Erythroblast (primary cell): ENCODE data around the gene ATP1A4.
"Not testable (repeated sequence)": the region's sequence is repeated elsewhere in the genome, so short reads cannot be mapped to it uniquely, and the experiment has no call there.

ENCODE experiments used
- DNase-seq, 2 experiments: peaks; one replicate each; lab custom pipeline; 2025; lab: John Stamatoyannopoulos, UW
- GATA1 ChIP-seq: IDR thresholded peaks from 2 replicates; pipeline ENCODE4 v1.6.1; 2011; ENCODE audit warnings: low read depth, mild to moderate bottlenecking, control low read depth, low read length, moderate library complexity
- POLR2A ChIP-seq: IDR thresholded peaks from 2 replicates; pipeline ENCODE4 v1.6.1; 2011; ENCODE audit warnings: mild to moderate bottlenecking, low read length

Gene ATP1A4

DNA sequence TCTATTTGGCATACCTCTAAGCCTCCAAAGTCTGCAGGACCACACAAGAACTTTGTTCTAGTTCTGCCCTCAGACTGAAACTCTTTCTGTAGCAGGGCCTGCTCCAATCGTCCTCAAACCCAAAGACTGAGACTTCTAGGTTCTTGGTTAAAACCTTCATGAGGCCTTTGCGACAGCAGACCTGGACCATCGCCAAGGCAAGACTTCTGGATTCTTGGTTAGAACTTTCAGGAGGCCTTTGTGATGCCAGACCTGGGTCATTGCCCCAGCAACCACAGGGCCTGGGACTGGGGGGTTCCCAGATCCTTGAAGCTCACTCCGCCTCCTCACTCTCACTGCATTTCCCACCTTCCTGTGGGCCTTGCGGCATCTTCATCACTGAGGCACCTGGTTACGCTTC lies at the start of gene ATP1A4:
TSS of gene ATP1A4 (plus strand) at position 301 of the 400 bp plus-strand sequence. CDS start 438 bp downstream, outside the sequence.
- TF ChIP-seq POLR2A (no peak), GATA1 (no peak)
- DNase-seq, result no peak

DNA sequence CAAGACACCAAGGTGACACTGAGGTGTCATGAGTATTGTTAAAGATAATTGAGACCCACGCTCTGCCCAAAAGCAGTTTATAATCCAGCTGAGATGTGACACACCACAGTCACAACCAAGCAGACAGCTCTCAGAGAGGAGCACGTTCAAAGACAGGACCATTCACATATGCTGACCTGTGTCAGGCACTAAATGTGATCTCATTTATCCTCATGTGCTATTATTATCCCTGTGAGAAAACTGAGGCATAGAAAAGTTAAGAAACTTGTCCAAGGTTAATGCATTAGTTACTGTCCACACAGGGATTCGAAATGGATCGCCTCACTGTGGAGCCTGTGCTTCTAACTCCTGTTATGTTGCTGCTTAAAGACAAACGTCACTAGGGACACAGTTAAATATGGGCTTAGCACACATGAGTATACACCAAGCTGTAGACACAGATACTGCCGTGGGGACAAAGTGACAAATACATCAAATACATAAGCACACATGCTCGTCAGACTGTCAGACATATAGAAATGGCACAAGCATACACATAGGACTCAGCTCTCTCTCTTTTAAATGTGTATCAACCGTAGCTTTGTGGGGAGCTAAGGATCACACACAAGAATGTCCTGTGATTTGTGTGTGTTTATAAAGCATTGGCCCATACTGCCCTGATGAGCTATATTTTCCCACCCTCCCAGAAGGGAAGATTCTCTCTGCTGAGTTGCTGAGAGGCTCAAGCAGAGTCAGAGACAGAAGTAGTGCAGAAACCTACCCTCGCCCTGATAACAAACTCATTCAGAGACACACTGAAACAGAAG lies 49.5 kb upstream of the ATP1A4 start:
- TF ChIP-seq GATA1, result no peak
- TF ChIP-seq POLR2A, result no peak
- DNase-seq, result no peak

DNA sequence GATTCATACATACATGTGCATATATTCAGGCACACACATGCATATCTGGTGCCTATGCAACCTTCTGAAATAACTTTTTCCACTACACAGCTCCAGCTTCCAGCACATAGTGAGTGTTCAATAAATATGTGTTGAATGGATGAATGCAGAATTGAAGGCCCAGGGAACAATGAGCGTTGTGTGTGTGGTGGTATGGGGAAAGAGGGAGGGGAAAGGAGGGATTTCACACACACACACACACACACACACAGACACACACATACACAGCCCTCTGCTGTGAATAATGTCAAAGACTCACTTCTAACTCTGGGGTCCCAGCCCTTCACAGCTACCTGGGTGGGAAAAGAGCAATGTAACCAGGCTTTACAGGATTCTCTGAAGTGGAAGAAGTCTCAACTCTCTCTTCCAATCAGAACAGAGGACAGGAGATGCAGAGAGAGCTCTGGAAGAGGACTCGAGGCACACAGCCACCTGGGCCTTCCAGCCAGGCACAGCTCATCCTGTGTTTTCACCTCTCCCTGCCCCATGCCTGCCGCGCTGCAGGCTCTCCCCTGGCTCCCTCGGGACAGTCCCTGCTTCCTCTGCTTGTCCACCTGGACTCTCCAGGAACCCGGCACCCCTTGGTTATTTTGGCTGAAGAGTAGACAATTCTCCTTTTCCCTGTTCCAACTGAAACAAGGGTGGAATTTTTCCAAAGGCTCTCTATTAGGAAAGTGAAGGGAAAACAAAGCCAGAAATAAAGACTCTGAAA lies 47.6 kb upstream of the ATP1A4 start:
- TF ChIP-seq POLR2A (no peak), GATA1 (no peak)

DNA sequence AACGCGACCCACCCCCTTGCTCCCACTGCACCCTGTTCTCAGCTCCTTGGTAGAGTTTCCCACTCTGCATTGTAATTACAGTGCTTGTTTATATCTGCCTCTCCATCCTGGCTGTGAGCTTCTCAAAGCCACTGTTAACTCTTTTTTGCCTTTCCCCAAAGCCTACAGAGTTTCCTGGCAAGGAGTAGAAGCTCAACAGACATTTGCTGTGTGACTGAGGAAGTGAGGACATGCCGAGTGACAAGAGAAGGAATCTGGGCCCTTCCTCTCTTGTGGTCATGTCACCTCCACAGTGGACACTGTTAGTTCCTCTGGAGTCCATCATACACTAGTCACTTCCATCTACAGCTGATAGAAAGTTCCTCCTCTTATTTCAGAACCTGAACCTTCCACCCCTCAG lies 46.9 kb upstream of the ATP1A4 start:
- TF ChIP-seq POLR2A (no peak), GATA1 (no peak)
- no peak for DNase-seq

More for the DNA sequence above, 47.6 kb upstream of the ATP1A4 start:
- no peak for DNase-seq

DNA sequence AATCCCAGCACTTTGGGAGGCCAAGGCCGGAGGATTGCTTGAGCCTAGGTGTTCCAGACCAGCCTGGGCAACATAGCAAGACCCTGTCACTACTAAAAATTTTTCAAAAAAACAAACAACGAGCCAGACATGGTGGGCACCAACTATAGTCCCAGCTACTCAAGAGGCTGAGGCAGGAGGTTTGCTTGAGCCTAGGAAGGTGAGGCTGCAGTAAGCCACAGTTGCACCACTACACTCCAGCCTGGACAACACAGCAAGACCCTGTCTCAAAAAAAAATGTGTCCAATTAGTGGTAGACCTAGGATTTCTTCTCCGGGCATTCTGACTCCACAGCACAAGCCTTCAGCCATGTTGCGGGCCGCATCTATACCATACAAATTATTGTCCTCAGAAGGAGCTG lies 46.2 kb upstream of the ATP1A4 start:
- no peak for TF ChIP-seq POLR2A
- no peak for TF ChIP-seq GATA1
- DNase-seq, result no peak

DNA sequence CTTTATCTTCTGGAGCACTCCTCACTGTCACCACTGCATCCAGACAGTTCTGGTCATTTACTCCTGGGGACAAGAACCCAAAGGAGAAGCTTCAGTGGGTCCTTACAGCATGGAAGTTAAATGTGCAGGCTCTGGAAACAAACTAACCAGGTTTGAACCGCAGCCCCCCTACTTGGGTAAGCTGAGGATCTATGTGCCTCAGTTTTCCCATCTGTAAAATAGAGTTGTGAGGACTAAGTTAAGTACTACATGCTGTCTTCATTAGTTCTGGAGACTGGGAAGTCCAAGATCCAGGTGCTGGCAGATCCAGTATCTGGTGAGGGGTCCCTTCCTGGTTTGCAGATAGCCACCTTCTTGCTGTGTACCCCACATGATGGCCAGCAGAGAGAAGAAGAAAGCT lies 43.9 kb upstream of the ATP1A4 start:
- no peak for TF ChIP-seq POLR2A
- no peak for TF ChIP-seq GATA1
- DNase-seq, result no peak

DNA sequence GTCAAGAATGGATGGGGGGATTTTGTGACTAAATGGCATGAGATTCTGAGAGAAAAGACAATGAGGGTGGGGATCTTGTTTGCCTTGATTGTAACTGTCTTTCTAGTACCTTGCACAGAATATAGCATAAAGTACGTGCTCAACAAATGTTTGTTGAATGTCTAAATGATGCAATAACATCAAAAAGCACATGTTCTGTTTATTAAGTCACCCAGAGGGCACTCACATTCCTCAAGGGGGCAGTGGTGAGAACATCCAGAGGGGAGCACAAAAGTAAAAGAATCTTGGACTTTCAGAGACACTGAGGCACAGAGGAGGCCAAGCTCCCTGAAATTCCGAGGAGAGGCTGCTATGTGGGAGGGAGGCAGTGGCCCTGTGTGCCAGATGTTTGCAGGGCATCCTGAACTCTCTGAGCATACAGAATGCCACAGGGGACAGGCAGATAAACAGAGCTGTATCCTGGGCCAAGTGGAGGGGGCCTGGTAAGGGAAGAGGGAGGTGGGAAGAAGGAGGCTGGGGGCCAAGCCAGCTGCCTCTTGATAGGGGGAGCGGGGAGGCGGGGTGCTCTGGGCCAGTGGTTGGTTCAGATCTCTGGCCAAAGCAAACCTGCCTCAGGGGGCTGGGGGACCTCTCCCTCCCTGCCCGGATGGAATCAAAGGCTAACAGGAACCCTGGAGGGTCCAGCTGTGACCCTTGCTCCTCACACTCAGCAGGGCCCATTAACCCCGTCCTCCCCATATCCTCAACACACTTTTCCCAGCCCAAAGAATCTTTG lies 42.3 kb upstream of the ATP1A4 start:
- TF ChIP-seq POLR2A, result no peak
- no peak for TF ChIP-seq GATA1
- DNase-seq, result peak; percentile 57 to 58

DNA sequence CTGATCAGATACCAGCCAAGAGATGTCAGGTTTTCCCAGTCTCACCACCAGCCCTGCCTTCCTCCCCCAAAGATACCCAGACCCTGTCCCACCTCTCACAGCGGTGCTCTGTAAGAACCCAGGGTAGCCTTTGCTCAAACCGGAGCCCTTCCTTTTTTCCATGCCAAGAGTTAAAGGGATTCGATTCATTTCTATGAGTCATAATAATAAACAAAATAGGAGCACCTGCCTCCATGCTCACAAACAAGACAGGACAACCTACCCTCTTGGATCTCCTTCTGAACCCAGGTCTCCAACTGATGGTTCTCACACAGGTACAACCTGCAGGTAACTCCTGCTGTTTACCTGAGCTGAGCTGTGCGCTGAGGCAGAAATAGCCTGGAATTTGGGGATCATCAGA lies 41.7 kb upstream of the ATP1A4 start:
- no peak for DNase-seq
- TF ChIP-seq GATA1 (no peak), POLR2A (no peak)

DNA sequence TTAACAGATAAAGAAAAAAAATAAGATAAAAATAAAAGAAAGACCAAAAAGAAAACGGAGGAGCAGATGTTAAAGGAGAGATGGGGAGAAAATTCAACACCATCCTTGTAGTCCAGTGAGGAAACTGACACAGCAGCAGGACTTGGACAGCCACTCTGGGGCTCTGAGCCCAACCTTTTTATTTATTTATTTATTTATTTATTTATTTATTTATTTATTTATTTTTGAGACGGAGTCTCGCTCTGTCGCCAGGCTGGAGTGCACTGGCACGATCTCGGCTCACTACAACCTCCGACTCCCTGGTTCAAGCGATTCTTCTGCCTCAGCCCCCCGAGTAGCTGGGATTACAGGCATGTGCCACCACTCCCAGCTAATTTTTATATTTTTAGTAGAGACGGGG lies 39.9 kb upstream of the ATP1A4 start:
- DNase-seq, result not testable (repeated sequence)

DNA sequence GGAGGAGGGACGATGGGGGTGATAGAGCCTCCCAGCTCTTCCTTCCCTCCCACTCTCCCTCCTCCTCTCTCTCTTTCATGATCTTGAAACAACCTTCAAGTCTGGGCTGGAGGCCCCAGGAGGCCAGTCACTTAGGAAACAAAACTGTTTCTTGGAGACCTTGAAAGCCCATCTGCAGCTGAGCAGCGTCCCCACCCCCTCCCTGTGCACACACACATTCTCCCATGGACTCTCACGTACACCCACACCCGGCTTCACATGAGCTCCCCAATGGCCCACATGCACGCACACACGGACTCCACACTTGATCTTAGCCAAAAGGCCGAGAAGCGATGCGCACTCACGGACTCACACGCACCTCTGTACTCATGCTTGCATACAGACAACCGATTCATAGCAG lies 39.0 kb upstream of the ATP1A4 start:
- DNase-seq, result peak in 1 of 2 experiments; percentile 9
- TF ChIP-seq POLR2A (no peak), GATA1 (no peak)

DNA sequence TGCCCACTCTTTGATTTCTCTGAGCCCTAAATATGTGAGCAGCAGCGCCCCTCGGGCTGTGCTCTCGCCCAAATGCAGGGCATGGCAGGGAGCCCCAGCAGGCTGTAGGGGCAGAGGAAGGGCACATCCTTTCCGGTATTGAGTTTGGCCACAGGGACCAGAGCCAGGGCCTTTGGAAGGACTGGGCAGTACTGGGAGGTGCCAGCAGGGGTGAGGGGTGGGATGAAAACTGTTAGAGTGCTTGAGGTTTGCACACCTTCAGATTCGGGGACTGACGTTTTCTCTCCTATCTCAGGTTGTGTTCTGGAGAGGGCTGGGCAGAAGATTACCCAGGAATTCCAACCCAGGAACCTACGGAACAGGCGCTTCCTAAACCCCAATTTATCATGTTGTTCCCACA lies 38.0 kb upstream of the ATP1A4 start:
- no peak for DNase-seq

DNA sequence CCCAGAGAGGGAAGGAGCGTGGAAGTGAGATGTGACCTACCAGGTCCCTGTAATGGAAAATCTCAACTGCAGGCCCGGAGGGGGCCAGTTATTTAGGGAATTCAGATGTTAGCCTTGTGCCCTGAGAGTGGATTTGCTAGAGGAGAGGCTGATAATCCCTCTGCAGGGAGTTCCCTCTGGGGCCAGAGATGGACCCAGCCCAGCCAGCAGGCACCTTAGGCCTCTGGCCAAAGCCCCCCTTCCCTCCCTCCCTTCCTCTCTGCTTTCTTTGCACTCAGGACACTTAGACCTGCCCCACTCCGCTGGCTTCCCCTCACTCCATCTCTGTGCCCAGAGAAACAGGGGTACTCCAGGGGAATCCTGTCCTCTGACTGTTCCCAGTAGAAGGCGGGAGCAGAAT lies 37.3 kb upstream of the ATP1A4 start:
- TF ChIP-seq GATA1, result no peak
- no peak for TF ChIP-seq POLR2A
- DNase-seq, result no peak

More for the DNA sequence above, 38.0 kb upstream of the ATP1A4 start:
- TF ChIP-seq GATA1 (no peak), POLR2A (no peak)

DNA sequence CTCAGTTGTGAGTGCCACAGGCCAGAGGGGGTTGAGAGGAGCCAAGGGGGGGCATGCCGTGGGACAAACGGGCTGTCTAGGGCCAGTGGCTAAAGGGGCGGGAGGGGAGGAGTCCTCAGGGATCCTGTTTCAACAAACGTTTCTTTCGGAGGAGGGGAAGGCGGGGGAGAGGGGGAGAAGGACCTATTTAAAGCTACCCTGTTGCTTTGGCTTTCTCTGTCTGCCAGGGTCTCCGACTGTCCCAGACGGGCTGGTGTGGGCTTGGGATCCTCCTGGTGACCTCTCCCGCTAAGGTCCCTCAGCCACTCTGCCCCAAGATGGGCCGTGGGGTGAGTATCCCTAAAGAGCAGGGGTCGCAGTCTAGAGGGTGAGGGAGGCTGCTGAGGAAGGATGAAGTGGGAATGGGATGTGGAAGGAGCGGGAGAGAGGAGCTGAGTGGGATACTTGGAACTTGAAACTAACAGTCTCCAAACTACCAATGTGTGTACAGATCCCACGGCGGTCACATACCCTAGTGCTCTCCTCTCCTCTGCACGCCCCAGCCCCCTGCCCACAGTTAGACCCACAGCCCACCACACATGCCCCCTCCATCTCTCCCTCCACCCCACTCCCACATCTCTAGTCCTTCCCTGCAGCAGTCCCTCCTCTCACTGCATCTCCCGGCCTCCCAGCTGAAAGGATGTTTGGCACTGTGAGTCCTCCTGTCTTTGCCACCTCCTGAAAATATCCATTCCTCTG lies 35.7 kb upstream of the ATP1A4 start, which contains the start of gene ATP1A2:
TSS of gene ATP1A2 (plus strand) at position 215 of the 738 bp plus-strand sequence. CDS start at position 318, 103 bp downstream.
- TF ChIP-seq POLR2A (no peak), GATA1 (no peak)
- no peak for DNase-seq
